Calu3 (cell line): ENCODE results near the gene CDC42SE2. TPM values are rescaled to one million over a fixed set of nuclear protein-coding genes. Genes with fewer than 3 reads are reported as not detected.

Experiments
- BruUV-seq: library from RNA; stranded (reverse); fragments of 400-500 nt; replicated peaks from 2 replicates; lab custom pipeline; 2021; lab: Mats Ljungman, UMichigan
- CTCF ChIA-PET: fragments of 300-600 bp; sonication (Branson Sonifier 250); formaldehyde crosslinking; loops from one replicate; lab custom pipeline; 2022; ENCODE audit warnings: antibody characterized with exemption; lab: Charles Lee
- DNase-seq: peaks from one replicate; pipeline ENCODE4 v3.0.0; 2022
- H3K27ac Mint-ChIP-seq: one replicate; pipeline ENCODE4 v1.8.0; 2022; ENCODE audit warnings: mixed read lengths; ENCODE audit not compliant: unreplicated experiment
- H3K27me3 Mint-ChIP-seq: one replicate; pipeline ENCODE4 v1.8.0; 2022; ENCODE audit warnings: mixed read lengths; ENCODE audit not compliant: unreplicated experiment
- H3K36me3 Mint-ChIP-seq: one replicate; pipeline ENCODE4 v1.8.0; 2022; ENCODE audit warnings: mild to moderate bottlenecking, moderate library complexity, mixed read lengths; ENCODE audit not compliant: insufficient read depth, unreplicated experiment
- H3K4me1 Mint-ChIP-seq: one replicate; pipeline ENCODE4 v1.8.0; 2022; ENCODE audit warnings: mild to moderate bottlenecking, low read depth, mixed read lengths; ENCODE audit not compliant: unreplicated experiment
- H3K4me3 Mint-ChIP-seq: one replicate; pipeline ENCODE4 v1.8.0; 2022; ENCODE audit warnings: mild to moderate bottlenecking, low read depth, moderate library complexity, mixed read lengths; ENCODE audit not compliant: unreplicated experiment
- H3K9me3 Mint-ChIP-seq: one replicate; pipeline ENCODE4 v1.8.0; 2022; ENCODE audit warnings: low read depth, mixed read lengths; ENCODE audit not compliant: unreplicated experiment
- CTCF ChIP-seq: fragments of 200-600 bp; IDR thresholded peaks from one replicate; pipeline ENCODE4 v1.8.0; 2022; ENCODE audit warnings: antibody characterized with exemption; ENCODE audit not compliant: unreplicated experiment
- intact Hi-C: fragments of 100-400 bp; cut with micrococcal nuclease; formaldehyde crosslinking; loops from one replicate; pipeline ENCODE4 v1.10.0; 2022; ENCODE audit not compliant: unreplicated experiment
- total RNA-seq: library from RNA; stranded (reverse); gene quantifications from 2 replicates; pipeline ENCODE4 v1.2.3, GENCODE V29; 2022

CDC42SE2 gene
- total RNA-seq, 1 experiment from 2014 or later: 63.9 TPM

- no peaks in the 10 kb centered on the region for H3K27me3 Mint-ChIP-seq
- no TSS peak for BruUV-seq
- no peak for TF ChIP-seq CTCF
- peak overlapping the region; percentile 38 for H3K4me3 Mint-ChIP-seq
- H3K27ac Mint-ChIP-seq: peak overlapping the region; percentile 93
- peaks cover 33% of the 10 kb centered on the region for H3K4me1 Mint-ChIP-seq
- intact Hi-C loops: loop anchor here (5.0 kb wide), 2 partner anchors 219 to 269 kb away; no protein-coding TSS in a partner anchor
- H3K9me3 Mint-ChIP-seq: peaks cover 2% of the 10 kb centered on the region
- H3K36me3 Mint-ChIP-seq: peaks cover 18% of the 10 kb centered on the region
- CTCF ChIA-PET: no interaction called here
- no peak for DNase-seq
Observed at GRCh38 chr5:131381021-131381420, 117.2 kb downstream of the CDC42SE2 start.

- no peaks in the 10 kb centered on the region for H3K27me3 Mint-ChIP-seq
- no peak for TF ChIP-seq CTCF
- CTCF ChIA-PET: interaction anchor here (0.7 to 1.8 kb wide), 8 partner anchors 27 to 510 kb away, joined by 3 to 13 read pairs (median 4); partner anchors contain the start of genes CDC42SE2 and HINT1
- peaks cover 33% of the 10 kb centered on the region for H3K4me1 Mint-ChIP-seq
- peak overlapping the region; percentile 93 for H3K27ac Mint-ChIP-seq
- BruUV-seq: no TSS peak
- intact Hi-C loops: loop anchor here (5.0 kb wide), 2 partner anchors 219 to 269 kb away; no protein-coding TSS in a partner anchor
- no peak for DNase-seq
- peaks cover 24% of the 10 kb centered on the region for H3K36me3 Mint-ChIP-seq
- peaks cover 2% of the 10 kb centered on the region for H3K9me3 Mint-ChIP-seq
- no peak overlapping the region for H3K4me3 Mint-ChIP-seq
Observed at GRCh38 chr5:131381777-131382176, 117.9 kb downstream of the CDC42SE2 start.

GRCh38 chr5:131382407-131383395 is 118.8 kb downstream of the CDC42SE2 start:
- TF ChIP-seq CTCF: peak; percentile 80
- CTCF ChIA-PET: interaction anchor here (0.7 to 1.8 kb wide), 8 partner anchors 28 to 511 kb away, joined by 3 to 13 read pairs (median 4); partner anchors contain the start of genes CDC42SE2 and HINT1
- peaks cover 2% of the 10 kb centered on the region for H3K9me3 Mint-ChIP-seq
- H3K27ac Mint-ChIP-seq: no peak overlapping the region
- intact Hi-C loops: loop anchor here (5.0 kb wide), 2 partner anchors 220 to 270 kb away; no protein-coding TSS in a partner anchor
- H3K4me1 Mint-ChIP-seq: peaks cover 33% of the 10 kb centered on the region
- no peaks in the 10 kb centered on the region for H3K27me3 Mint-ChIP-seq
- H3K4me3 Mint-ChIP-seq: no peak overlapping the region
- no TSS peak for BruUV-seq
- H3K36me3 Mint-ChIP-seq: peaks cover 34% of the 10 kb centered on the region
- peak; percentile 63 for DNase-seq

GRCh38 chr5:131384173-131384572 is 120.3 kb downstream of the CDC42SE2 start:
- no peak for DNase-seq
- Mint-ChIP-seq H3K4me3 (no peak overlapping the region), H3K36me3 (peaks cover 43% of the 10 kb centered on the region), H3K27ac (no peak overlapping the region), H3K9me3 (peaks cover 2% of the 10 kb centered on the region), H3K27me3 (no peaks in the 10 kb centered on the region), H3K4me1 (peaks cover 28% of the 10 kb centered on the region)
- TF ChIP-seq CTCF: no peak
- BruUV-seq: no TSS peak
- intact Hi-C loops: loop anchor here (5.0 kb wide), 2 partner anchors 222 to 272 kb away; no protein-coding TSS in a partner anchor
- CTCF ChIA-PET: no interaction called here
